Measurements from ENCODE around the gene RUNX2. TPM values are rescaled to one million over a fixed set of nuclear protein-coding genes. Genes with fewer than 3 reads are reported as not detected.

The RUNX2 gene
- total and polyA plus RNA-seq, 4 donors = 0.83 to 2.8 (median 2.0) TPM

DNA sequence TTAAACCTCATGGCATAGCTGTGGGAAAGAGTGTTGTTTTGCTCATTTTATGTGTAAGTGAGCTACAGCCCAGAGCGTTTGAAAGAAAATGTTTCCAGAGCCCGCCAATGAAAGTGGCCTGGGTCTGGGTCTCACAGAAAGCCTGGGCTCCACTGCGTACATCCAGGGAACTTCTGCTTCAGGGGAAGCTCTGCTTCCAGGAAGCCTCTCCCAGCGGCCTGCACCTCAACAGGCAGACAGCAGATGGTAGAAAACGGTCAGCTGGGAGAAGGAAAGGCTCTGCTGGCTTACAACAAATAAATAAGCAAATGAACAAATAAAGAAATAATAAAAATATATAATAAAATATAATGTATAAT is 320.1 kb downstream of the RUNX2 start:
- H3K27ac ChIP-seq (ENCODE audit: low read depth, low read length) = no peak overlapping the region

DNA sequence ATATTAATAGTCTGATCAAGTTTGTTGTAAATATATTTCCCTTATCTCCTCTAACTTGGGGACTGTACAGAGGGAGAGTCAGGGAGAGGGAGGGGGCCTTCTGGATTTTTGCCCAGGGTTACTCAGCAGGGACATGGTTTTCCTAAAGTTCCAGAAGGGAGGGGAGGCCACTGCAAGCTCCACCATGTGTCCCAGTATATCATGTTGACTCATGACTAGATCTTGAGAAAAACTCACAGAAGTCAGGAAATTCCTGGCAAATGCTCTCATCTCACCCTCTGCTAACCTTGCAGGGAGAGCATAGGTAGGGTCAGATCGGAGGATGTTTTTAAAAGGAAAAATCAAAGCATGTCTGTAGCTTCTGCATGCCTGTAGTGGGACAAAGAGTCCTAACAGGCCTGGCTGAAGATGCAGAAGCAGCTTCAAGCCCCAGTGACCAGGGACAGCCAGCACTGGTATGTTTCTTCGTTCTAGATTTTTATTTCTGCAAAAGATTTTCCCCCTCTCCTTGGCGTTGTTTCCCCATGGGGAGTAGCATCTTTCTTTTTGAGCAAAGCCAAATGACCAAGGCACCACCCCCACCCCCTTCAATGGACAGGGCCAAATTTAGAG is 322.5 kb downstream of the RUNX2 start:
- no peak for DNase-seq (ENCODE audit: low read depth in 4 of 6, low spot score in 6 of 6)
- H3K27me3 ChIP-seq (ENCODE audit: control insufficient read depth, insufficient read depth, low read length) = no peaks in the 10 kb centered on the region

More for the DNA sequence above, 320.1 kb downstream of the RUNX2 start:
- no peak overlapping the region for H3K4me3 ChIP-seq (ENCODE audit: low read depth, low read length)
- H3K9me3 ChIP-seq (ENCODE audit: control insufficient read depth, insufficient read depth, low read length) = no peaks in the 10 kb centered on the region
- H3K36me3 ChIP-seq (ENCODE audit: control insufficient read depth, insufficient read depth, low read length) = no peaks in the 10 kb centered on the region
- peak in 1 of 6 donors; percentile 8 for DNase-seq (ENCODE audit: low read depth in 4 of 6, low spot score in 6 of 6)
- WGBS (ENCODE audit: insufficient coverage) = 74% methylated on average over 3 of the region's 5 CpGs
- no peaks in the 10 kb centered on the region for H3K4me1 ChIP-seq (ENCODE audit: control insufficient read depth, insufficient read depth, low read length)
- peaks cover 2% of the 10 kb centered on the region for H3K27me3 ChIP-seq (ENCODE audit: control insufficient read depth, insufficient read depth, low read length)

DNA sequence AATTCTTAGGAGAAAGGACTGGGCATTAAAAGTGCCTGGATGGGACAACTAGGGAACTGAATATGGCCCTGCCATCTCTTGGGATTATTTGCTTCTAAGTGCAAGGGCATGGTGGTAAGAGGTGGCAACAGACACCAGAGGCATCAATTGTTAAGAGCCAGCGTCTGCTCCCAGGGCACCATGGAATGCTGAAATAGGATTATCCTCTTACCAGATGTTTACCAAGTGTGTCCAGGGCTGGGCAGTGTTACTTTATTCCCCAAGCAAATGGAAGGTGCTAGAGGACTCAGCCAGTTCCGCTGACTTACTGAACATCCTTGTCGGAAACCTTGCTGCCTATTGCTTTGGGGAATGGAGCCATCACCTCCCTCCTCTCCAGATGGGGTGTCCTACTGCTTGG is 323.2 kb downstream of the RUNX2 start:
- DNase-seq (ENCODE audit: low read depth in 4 of 6, low spot score in 6 of 6) = no peak
- WGBS (ENCODE audit: insufficient coverage) = 83% methylated on average over 1 of the region's 3 CpGs
- Histone ChIP-seq H3K4me1 (ENCODE audit: control insufficient read depth, insufficient read depth, low read length) (no peaks in the 10 kb centered on the region), H3K36me3 (ENCODE audit: control insufficient read depth, insufficient read depth, low read length) (no peaks in the 10 kb centered on the region), H3K27ac (ENCODE audit: low read depth, low read length) (no peak overlapping the region), H3K4me3 (ENCODE audit: low read depth, low read length) (no peak overlapping the region), H3K27me3 (ENCODE audit: control insufficient read depth, insufficient read depth, low read length) (no peaks in the 10 kb centered on the region), H3K9me3 (ENCODE audit: control insufficient read depth, insufficient read depth, low read length) (no peaks in the 10 kb centered on the region)

More for the DNA sequence above, 322.5 kb downstream of the RUNX2 start:
- Histone ChIP-seq H3K4me1 (ENCODE audit: control insufficient read depth, insufficient read depth, low read length) (no peaks in the 10 kb centered on the region), H3K27ac (ENCODE audit: low read depth, low read length) (no peak overlapping the region), H3K4me3 (ENCODE audit: low read depth, low read length) (no peak overlapping the region), H3K9me3 (ENCODE audit: control insufficient read depth, insufficient read depth, low read length) (no peaks in the 10 kb centered on the region), H3K36me3 (ENCODE audit: control insufficient read depth, insufficient read depth, low read length) (no peaks in the 10 kb centered on the region)
- WGBS (ENCODE audit: insufficient coverage) = 63% methylated on average over 1 of the region's 3 CpGs

DNA sequence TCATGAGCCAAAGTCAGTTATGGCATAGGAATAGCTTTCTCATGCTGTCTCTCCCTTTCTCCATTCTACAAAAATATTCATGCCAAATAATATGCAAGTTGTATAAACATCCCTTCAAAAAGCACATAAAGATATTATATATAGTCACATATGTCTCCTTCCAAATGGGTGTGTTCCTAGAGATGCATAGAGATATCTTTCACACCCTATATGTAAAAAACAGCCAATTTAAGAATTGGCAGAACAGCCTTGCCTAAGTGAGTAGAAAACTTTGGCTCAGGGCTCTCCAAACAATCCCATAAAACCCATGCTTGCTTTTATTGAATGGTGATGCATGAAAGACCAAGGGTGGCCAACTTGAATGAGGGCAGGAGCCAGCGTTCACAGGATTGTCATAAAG is 324.3 kb downstream of the RUNX2 start:
- DNase-seq (ENCODE audit: low read depth in 4 of 6, low spot score in 6 of 6) = peak in 1 of 6 donors; percentile 86
- Histone ChIP-seq H3K27me3 (ENCODE audit: control insufficient read depth, insufficient read depth, low read length) (no peaks in the 10 kb centered on the region), H3K9me3 (ENCODE audit: control insufficient read depth, insufficient read depth, low read length) (no peaks in the 10 kb centered on the region), H3K4me1 (ENCODE audit: control insufficient read depth, insufficient read depth, low read length) (no peaks in the 10 kb centered on the region), H3K4me3 (ENCODE audit: low read depth, low read length) (no peak overlapping the region), H3K36me3 (ENCODE audit: control insufficient read depth, insufficient read depth, low read length) (no peaks in the 10 kb centered on the region), H3K27ac (ENCODE audit: low read depth, low read length) (no peak overlapping the region)
- WGBS (ENCODE audit: insufficient coverage) = no CpG with 5 or more reads among the region's 1 CpG

DNA sequence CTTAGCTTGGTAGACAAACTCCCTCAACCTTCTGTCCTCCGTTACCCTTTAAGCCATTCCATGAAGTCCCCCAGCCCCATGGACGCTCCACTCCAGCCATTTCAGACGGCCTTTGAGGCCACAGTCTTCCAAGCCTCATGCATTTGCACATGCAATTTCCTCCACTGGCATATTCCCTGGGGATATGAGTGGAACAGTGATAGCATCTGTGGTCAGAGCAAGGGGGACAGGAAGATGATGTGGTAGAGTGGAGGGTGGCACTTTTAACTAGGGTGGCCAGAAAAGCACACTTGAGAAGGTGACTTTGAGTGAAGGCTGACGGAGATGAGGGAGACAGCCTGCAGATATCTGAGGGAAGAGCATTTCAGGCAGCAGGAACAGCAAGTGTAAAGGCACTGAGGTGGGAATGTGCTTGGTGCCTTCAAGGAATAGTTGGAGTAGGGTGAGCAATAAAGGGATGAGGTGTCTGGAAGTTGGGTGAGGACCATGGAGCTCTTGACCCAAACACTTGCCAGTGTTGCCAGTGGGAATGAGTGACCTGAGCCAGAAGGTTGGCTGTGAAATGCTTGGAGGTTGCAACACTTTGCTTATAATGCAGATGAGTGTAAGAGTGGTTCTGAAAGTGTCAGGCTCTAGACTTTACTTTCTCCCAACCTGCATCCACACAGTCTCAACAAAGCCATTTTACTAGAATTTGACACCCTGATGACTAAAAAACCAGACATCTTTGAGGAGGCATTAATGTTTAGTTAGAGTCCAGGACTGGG is 325.2 kb downstream of the RUNX2 start:
- no peaks in the 10 kb centered on the region for H3K27me3 ChIP-seq (ENCODE audit: control insufficient read depth, insufficient read depth, low read length)

DNA sequence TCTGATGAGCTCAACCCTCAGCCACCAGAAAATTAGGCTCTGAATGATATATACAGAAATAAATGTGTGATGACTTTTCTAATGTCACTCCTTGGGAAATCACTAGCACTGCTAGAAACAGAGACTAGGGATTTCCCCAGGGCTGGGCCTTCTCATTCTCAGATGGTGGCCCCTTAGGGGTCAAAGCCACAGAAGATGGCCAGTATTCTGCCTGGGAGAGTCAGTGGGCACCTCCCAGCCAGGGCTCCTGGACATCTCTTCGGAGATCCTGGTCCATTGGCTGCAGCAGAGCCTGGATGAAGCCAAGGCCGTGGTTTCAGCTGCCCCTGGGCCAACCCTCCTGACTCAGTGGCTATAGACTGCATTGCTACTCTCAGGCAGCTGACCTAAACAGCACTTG is 326.5 kb downstream of the RUNX2 start:
- H3K36me3 ChIP-seq (ENCODE audit: control insufficient read depth, insufficient read depth, low read length) = no peaks in the 10 kb centered on the region
- no peaks in the 10 kb centered on the region for H3K4me1 ChIP-seq (ENCODE audit: control insufficient read depth, insufficient read depth, low read length)
- H3K27me3 ChIP-seq (ENCODE audit: control insufficient read depth, insufficient read depth, low read length) = no peaks in the 10 kb centered on the region
- no peak overlapping the region for H3K4me3 ChIP-seq (ENCODE audit: low read depth, low read length)
- 75% methylated on average over 1 of the region's 2 CpGs for WGBS (ENCODE audit: insufficient coverage)
- DNase-seq (ENCODE audit: low read depth in 4 of 6, low spot score in 6 of 6) = no peak
- H3K9me3 ChIP-seq (ENCODE audit: control insufficient read depth, insufficient read depth, low read length) = no peaks in the 10 kb centered on the region
- no peak overlapping the region for H3K27ac ChIP-seq (ENCODE audit: low read depth, low read length)

More for the DNA sequence above, 325.2 kb downstream of the RUNX2 start:
- no peaks in the 10 kb centered on the region for H3K4me1 ChIP-seq (ENCODE audit: control insufficient read depth, insufficient read depth, low read length)
- no peak overlapping the region for H3K4me3 ChIP-seq (ENCODE audit: low read depth, low read length)
- no peak overlapping the region for H3K27ac ChIP-seq (ENCODE audit: low read depth, low read length)
- no peaks in the 10 kb centered on the region for H3K9me3 ChIP-seq (ENCODE audit: control insufficient read depth, insufficient read depth, low read length)
- no peaks in the 10 kb centered on the region for H3K36me3 ChIP-seq (ENCODE audit: control insufficient read depth, insufficient read depth, low read length)
- 94% methylated on average over 2 of the region's 4 CpGs for WGBS (ENCODE audit: insufficient coverage)
- no peak for DNase-seq (ENCODE audit: low read depth in 4 of 6, low spot score in 6 of 6)

DNA sequence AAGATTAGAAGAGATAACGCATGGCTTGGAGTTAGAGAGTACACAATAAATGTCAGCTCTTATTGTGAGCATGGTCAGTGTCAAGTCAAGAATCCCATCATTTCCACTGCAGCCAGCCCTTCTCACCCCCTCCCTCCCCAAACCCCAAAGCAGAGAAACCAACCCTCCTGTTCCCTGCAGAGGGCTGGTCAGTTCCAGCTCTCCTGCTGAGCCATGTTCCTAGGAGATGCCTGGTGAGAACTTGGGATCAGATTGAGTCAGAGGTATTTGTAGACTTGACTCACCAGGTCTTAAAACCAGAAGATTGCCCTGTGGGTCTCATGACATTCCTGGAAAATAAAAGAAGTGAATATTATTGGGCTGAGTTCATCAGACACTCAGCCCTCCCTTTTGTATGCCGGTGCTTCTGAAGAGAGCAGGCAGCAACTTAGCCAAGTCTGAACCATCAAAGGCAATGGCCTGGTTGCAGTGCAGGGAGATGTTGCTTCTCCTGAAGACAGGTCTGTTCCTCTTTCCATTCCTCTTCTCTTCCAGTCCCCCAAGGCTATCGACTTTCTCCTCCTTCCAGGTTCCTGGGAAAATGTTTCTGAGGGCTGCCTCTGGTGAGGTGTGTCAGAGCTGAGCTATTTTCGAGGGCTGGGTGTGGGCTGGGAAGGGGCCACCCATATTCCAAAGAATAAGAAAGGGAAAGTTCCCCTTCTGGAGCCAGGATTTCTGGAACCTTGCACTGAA is 327.8 kb downstream of the RUNX2 start:
- no peaks in the 10 kb centered on the region for H3K4me1 ChIP-seq (ENCODE audit: control insufficient read depth, insufficient read depth, low read length)
- H3K27me3 ChIP-seq (ENCODE audit: control insufficient read depth, insufficient read depth, low read length) = no peaks in the 10 kb centered on the region
- DNase-seq (ENCODE audit: low read depth in 4 of 6, low spot score in 6 of 6) = no peak
- no peaks in the 10 kb centered on the region for H3K9me3 ChIP-seq (ENCODE audit: control insufficient read depth, insufficient read depth, low read length)
- WGBS (ENCODE audit: insufficient coverage) = 87% methylated on average over 2 of the region's 4 CpGs
- H3K27ac ChIP-seq (ENCODE audit: low read depth, low read length) = no peak overlapping the region
- H3K36me3 ChIP-seq (ENCODE audit: control insufficient read depth, insufficient read depth, low read length) = no peaks in the 10 kb centered on the region
- no peak overlapping the region for H3K4me3 ChIP-seq (ENCODE audit: low read depth, low read length)

DNA sequence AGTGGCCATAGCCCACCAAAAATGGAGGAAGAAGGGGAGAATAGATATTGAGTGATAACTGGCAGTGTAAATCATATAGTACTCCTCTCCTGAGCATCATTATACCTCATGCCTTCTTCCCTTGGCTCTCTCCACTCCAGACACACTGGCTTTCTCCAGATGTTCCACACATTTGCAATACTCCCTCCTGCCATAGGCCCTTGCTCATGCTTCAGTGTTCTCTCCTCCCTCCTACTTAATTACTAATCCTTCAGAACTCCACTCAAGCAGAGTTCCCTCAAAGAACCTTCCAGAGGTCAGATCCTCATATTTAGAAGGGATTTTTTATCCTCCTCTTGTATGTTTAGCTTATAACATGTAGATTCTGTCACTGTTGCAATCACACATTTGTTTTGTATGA is 329.1 kb downstream of the RUNX2 start:
- DNase-seq (ENCODE audit: low read depth in 4 of 6, low spot score in 6 of 6) = no peak
- H3K36me3 ChIP-seq (ENCODE audit: control insufficient read depth, insufficient read depth, low read length) = no peaks in the 10 kb centered on the region
- no peaks in the 10 kb centered on the region for H3K4me1 ChIP-seq (ENCODE audit: control insufficient read depth, insufficient read depth, low read length)
- H3K9me3 ChIP-seq (ENCODE audit: control insufficient read depth, insufficient read depth, low read length) = no peaks in the 10 kb centered on the region
- H3K4me3 ChIP-seq (ENCODE audit: low read depth, low read length) = no peak overlapping the region
- no peaks in the 10 kb centered on the region for H3K27me3 ChIP-seq (ENCODE audit: control insufficient read depth, insufficient read depth, low read length)
- H3K27ac ChIP-seq (ENCODE audit: low read depth, low read length) = no peak overlapping the region

DNA sequence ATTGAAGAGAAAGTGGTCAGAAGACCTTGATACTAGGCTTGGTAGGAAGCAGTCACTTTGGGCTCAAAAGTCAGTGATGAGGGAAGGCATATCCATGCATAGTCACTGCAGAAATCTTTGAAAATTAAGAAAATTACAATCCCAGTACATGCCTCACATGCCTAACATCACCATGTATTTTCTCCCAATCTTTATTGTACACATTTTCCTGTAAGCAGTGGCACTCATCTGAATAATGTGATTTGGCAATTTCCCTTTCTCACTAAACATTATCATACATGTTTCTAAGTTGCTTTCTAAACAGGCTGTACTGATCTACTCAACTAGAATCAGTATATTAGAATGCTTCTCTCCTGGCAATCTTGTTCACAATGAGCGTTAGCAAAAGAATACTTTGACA is 330.3 kb downstream of the RUNX2 start:
- Histone ChIP-seq H3K4me3 (ENCODE audit: low read depth, low read length) (no peak overlapping the region), H3K4me1 (ENCODE audit: control insufficient read depth, insufficient read depth, low read length) (peaks cover under 1% of the 10 kb centered on the region), H3K9me3 (ENCODE audit: control insufficient read depth, insufficient read depth, low read length) (no peaks in the 10 kb centered on the region), H3K27ac (ENCODE audit: low read depth, low read length) (no peak overlapping the region), H3K36me3 (ENCODE audit: control insufficient read depth, insufficient read depth, low read length) (no peaks in the 10 kb centered on the region), H3K27me3 (ENCODE audit: control insufficient read depth, insufficient read depth, low read length) (peaks cover 9% of the 10 kb centered on the region)
- no CpG with 5 or more reads among the region's 1 CpG for WGBS (ENCODE audit: insufficient coverage)
- no peak for DNase-seq (ENCODE audit: low read depth in 4 of 6, low spot score in 6 of 6)
